Measurements from ENCODE around the gene ZSWIM1. TPM values are rescaled to one million over a fixed set of nuclear protein-coding genes. Genes with fewer than 3 reads are reported as not detected.

Gene ZSWIM1
- total RNA-seq, 4 donors from 2014 or later, result 7.7 to 14.6 (median 10.9) TPM

GRCh38 chr20:45910670-45911485 is 29.9 kb downstream of the ZSWIM1 start:
- DNase-seq, result peak; percentile 73 to 77
- no peaks in the 10 kb centered on the region for H3K36me3 ChIP-seq
- H3K27me3 ChIP-seq, result no peaks in the 10 kb centered on the region
- WGBS, 2 donors, result 7 to 9% methylated on average over 30 to 41 of the region's 43 CpGs
- H3K4me3 ChIP-seq (replicated peaks in 1 of 3), result peak overlapping the region in 2 of 3 donors; percentile 31 to 32
- peak overlapping the region; percentile 33 to 76 (median 71) for H3K27ac ChIP-seq
- peaks cover 8 to 22% of the 10 kb centered on the region in 2 donors for H3K4me1 ChIP-seq
- peak in 1 of 2 donors; percentile 36 for TF ChIP-seq POLR2A (IDR thresholded peaks at IDR 0.05)
- no peak for TF ChIP-seq CTCF (IDR thresholded peaks at IDR 0.05)
- H3K9me3 ChIP-seq, result no peaks in the 10 kb centered on the region
- intact Hi-C loops (cut with DNase I), result no loop called here

GRCh38 chr20:45911486-45912343 is 30.7 kb downstream of the ZSWIM1 start, which contains the start of gene PLTP:
PLTP (minus strand) TSS chr20:45912155; CDS start chr20:45911452, 703 bp downstream.
- Histone ChIP-seq H3K4me3 (replicated peaks in 1 of 3) (peak within 1 kb of the TSS in 2 of 3 donors; percentile 31 to 32), H3K36me3 (no peaks in the 10 kb centered on the region), H3K27me3 (no peaks in the 10 kb centered on the region), H3K27ac (peak within 1 kb of the TSS; percentile 33 to 76 (median 71)), H3K9me3 (no peaks in the 10 kb centered on the region), H3K4me1 (peaks cover 8 to 22% of the 10 kb centered on the region in 2 donors)
- 1 to 3% methylated on average over 25 to 33 of the region's 58 CpGs for WGBS, 2 donors
- intact Hi-C loops (cut with DNase I), result no loop called here
- peak; percentile 32 to 36 for DNase-seq
- TF ChIP-seq CTCF (IDR thresholded peaks at IDR 0.05), result no peak
- TF ChIP-seq POLR2A (IDR thresholded peaks at IDR 0.05), result peak in 1 of 2 donors; percentile 17

GRCh38 chr20:45912344-45912682 is 31.3 kb downstream of the ZSWIM1 start:
- no peak for DNase-seq
- intact Hi-C loops (cut with DNase I), result no loop called here
- peak overlapping the region in 1 of 3 donors; percentile 32 for H3K4me3 ChIP-seq (replicated peaks in 1 of 3)
- H3K36me3 ChIP-seq, result no peaks in the 10 kb centered on the region
- TF ChIP-seq POLR2A (IDR thresholded peaks at IDR 0.05), result no peak
- TF ChIP-seq CTCF (IDR thresholded peaks at IDR 0.05), result no peak
- H3K9me3 ChIP-seq, result no peaks in the 10 kb centered on the region
- 14 to 19% methylated on average over 4 of the region's 4 CpGs for WGBS, 2 donors
- peaks cover 8 to 22% of the 10 kb centered on the region in 2 donors for H3K4me1 ChIP-seq
- no peaks in the 10 kb centered on the region for H3K27me3 ChIP-seq
- peak overlapping the region in 1 of 3 donors; percentile 71 for H3K27ac ChIP-seq

DNA sequence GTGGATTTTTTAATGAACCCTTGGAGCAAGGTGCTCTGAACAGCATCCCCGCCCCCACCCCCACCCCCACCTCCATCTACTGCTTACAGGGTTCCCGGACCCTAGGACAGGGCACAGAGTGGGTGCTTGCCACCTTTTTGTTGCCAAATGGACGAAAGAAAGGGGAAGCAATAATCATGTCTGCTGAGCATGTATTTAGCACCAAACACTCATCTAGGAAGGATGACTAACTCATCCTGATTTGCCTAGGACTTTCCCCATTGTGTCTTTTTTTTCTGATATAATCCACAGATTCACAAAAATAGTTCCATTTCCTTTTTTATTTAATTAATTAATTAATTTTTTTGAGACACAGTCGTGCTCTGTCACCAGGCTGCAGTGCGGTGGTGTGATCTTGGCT is 32.1 kb downstream of the ZSWIM1 start:
- WGBS, 2 donors, result 55 to 57% methylated on average over 5 of the region's 5 CpGs
- Histone ChIP-seq H3K4me3 (replicated peaks in 1 of 3) (no peak overlapping the region), H3K9me3 (no peaks in the 10 kb centered on the region), H3K27me3 (no peaks in the 10 kb centered on the region), H3K27ac (no peak overlapping the region), H3K4me1 (peaks cover 8 to 27% of the 10 kb centered on the region in 2 donors), H3K36me3 (no peaks in the 10 kb centered on the region)
- intact Hi-C loops (cut with DNase I), result no loop called here
- no peak for TF ChIP-seq POLR2A (IDR thresholded peaks at IDR 0.05)
- no peak for TF ChIP-seq CTCF (IDR thresholded peaks at IDR 0.05)
- DNase-seq, result no peak
